ENCODE measurements around the gene ZNF326. TPM values are rescaled to one million over a fixed set of nuclear protein-coding genes. Genes with fewer than 3 reads are reported as not detected.

Gene ZNF326
- total and polyA plus RNA-seq, 2 of the 4 experiments (the other 2 are of a cell fraction): 4.5 to 17.0 TPM

DNA sequence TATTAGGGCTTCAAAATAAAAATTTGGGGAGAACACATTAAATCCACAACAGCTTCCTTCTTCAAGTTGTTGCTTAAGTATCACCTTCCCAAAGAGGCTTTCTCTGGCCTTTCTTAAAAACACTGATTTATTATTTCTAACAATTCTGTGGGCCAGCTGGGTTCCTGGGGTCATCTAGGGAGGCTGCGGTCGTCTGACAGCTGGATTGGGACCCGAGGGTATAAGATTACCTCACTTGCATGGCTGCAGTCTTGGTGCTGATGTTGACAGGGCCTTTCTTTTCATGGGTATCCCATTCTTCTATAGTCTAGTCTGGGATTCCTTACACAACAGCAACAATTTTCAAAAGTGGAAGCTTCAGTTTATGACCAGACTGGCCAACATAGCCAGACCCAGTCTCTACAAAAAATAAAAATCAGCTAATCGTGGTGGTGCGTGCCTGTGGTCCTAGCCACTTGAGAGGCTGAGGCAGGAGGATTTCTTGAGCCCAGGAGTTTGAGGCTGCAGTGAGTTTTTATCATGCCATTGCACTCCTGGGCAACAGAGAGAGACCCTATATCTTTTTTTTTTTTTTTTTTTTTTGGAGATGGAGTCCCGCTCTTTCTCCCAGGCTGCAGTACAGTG, 46.1 kb upstream of the ZNF326 start:
- H3K9me3 ChIP-seq (ENCODE audit: control insufficient read depth, insufficient read depth, low read length): peaks cover 2% of the 10 kb centered on the region
- no peak overlapping the region for H3K14ac ChIP-seq (replicated peaks; ENCODE audit: low read depth, low read length)
- POLR2A ChIA-PET (ENCODE audit: unreplicated experiment): no interaction called here
- WGBS, 2 experiments (ENCODE audit: extremely low coverage in 2 of 2, insufficient read length in 1 of 2): no CpG with 5 or more reads among the region's 6 CpGs
- no peak overlapping the region for H3K4me3 ChIP-seq (ENCODE audit: insufficient read depth, low read depth, low read length)
- no peak overlapping the region for H4K5ac ChIP-seq (ENCODE audit: low read depth, low read length)
- dilution Hi-C loops (cut with HindIII; ENCODE audit: low sequenced_read_pairs, unreplicated experiment) (no loop called here), in situ Hi-C loops (cut with MboI; ENCODE audit: low sequenced_read_pairs) (no loop called here), intact Hi-C loops (cut with micrococcal nuclease) (no loop called here)
- no peak overlapping the region for H3K56ac ChIP-seq (ENCODE audit: extremely low read depth, insufficient read depth, low read length)
- H3K36me3 ChIP-seq (ENCODE audit: control insufficient read depth, insufficient read depth, low read length): no peaks in the 10 kb centered on the region
- no peak overlapping the region for H2AK5ac ChIP-seq (ENCODE audit: low read depth, low read length)
- BruUV-seq (replicated peaks): no TSS peak
- ATAC-seq (ENCODE audit: low read depth) (no peak), DNase-seq (no peak)
- H2BK5ac ChIP-seq (ENCODE audit: low read depth, low read length, poor library complexity, severe bottlenecking): no peak overlapping the region
- H3K23ac ChIP-seq (ENCODE audit: low read depth, low read length): no peak overlapping the region
- H3K4ac ChIP-seq (ENCODE audit: low read depth, low read length): no peak overlapping the region
- H3K18ac ChIP-seq (ENCODE audit: low read depth, low read length): no peak overlapping the region
- no peak overlapping the region for H3K4me2 ChIP-seq (ENCODE audit: low read depth, low read length)
- H2AK9ac ChIP-seq (replicated peaks; ENCODE audit: low read depth, low read length, poor library complexity): no peak overlapping the region
- H4K8ac ChIP-seq (ENCODE audit: low read depth in 2 of 2, low read length in 2 of 2): no peak overlapping the region
- H4K91ac ChIP-seq (ENCODE audit: insufficient read depth, low read depth, low read length): no peak overlapping the region
- CTCF ChIA-PET: no interaction called here
- H2AFZ ChIP-seq (replicated peaks; ENCODE audit: low read length, poor library complexity): no peak overlapping the region
- no peak overlapping the region for H3K27ac ChIP-seq (ENCODE audit: insufficient read depth, low read length)
- H3K9me1 ChIP-seq (ENCODE audit: insufficient read depth, low read length): peaks cover 7% of the 10 kb centered on the region
- H3K4me1 ChIP-seq (ENCODE audit: control insufficient read depth, insufficient read depth, low read length): peaks cover 21% of the 10 kb centered on the region
- H2BK15ac ChIP-seq (ENCODE audit: low read depth, low read length): no peak overlapping the region
- H4K20me1 ChIP-seq (ENCODE audit: insufficient read depth, low read length): no peaks in the 10 kb centered on the region
- no peak overlapping the region for H3K9ac ChIP-seq (ENCODE audit: low read depth, low read length)
- TF ChIP-seq NFE2L2 (IDR thresholded peaks at IDR 0.05; ENCODE audit: low read depth, low read length) (no peak), CEBPB (IDR thresholded peaks at IDR 0.05; ENCODE audit: low read depth, low read length) (no peak), MXI1 (IDR thresholded peaks at IDR 0.05; ENCODE audit: borderline replicate concordance, low read depth, low read length) (no peak), RCOR1 (IDR thresholded peaks at IDR 0.05; ENCODE audit: insufficient replicate concordance, low read length) (no peak), RAD21 (IDR thresholded peaks at IDR 0.05; ENCODE audit: low read length) (no peak)
- TF ChIP-seq, protein P1, sequence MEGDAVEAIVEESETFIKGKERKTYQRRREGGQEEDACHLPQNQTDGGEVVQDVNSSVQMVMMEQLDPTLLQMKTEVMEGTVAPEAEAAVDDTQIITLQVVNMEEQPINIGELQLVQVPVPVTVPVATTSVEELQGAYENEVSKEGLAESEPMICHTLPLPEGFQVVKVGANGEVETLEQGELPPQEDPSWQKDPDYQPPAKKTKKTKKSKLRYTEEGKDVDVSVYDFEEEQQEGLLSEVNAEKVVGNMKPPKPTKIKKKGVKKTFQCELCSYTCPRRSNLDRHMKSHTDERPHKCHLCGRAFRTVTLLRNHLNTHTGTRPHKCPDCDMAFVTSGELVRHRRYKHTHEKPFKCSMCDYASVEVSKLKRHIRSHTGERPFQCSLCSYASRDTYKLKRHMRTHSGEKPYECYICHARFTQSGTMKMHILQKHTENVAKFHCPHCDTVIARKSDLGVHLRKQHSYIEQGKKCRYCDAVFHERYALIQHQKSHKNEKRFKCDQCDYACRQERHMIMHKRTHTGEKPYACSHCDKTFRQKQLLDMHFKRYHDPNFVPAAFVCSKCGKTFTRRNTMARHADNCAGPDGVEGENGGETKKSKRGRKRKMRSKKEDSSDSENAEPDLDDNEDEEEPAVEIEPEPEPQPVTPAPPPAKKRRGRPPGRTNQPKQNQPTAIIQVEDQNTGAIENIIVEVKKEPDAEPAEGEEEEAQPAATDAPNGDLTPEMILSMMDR (conservative IDR thresholded peaks at IDR 0.05; ENCODE audit: low read depth, low read length): no peak
- no peak overlapping the region for H2BK120ac ChIP-seq (ENCODE audit: low read depth, low read length)
- H3K79me1 ChIP-seq (ENCODE audit: low read depth in 1 of 2, low read length in 2 of 2): no peaks in the 10 kb centered on the region
- H2BK20ac ChIP-seq (ENCODE audit: low read depth, low read length): no peak overlapping the region
- H3K27me3 ChIP-seq (ENCODE audit: control insufficient read depth, insufficient read depth, low read length): no peaks in the 10 kb centered on the region
